Prostate gland (tissue), 2 donors: ENCODE results near the gene FAM241A. TPM values are rescaled to one million over a fixed set of nuclear protein-coding genes. Genes with fewer than 3 reads are reported as not detected.
"Not testable (repeated sequence)": the region's sequence is repeated elsewhere in the genome, so short reads cannot be mapped to it uniquely, and the experiment has no call there.

Source experiments
- DNase-seq: peaks from one replicate; pipeline ENCODE4 v3.0.0-alpha.2; 2019; ENCODE audit warnings: low spot score
- H3K27ac ChIP-seq, 2 donors: fragments of 200-600 bp; sonication (generic); 2 replicates each; pipeline ENCODE4 v1.5.1; 2017 to 2019
- H3K27me3 ChIP-seq: fragments of 200-600 bp; sonication (generic); replicated peaks from 2 replicates; pipeline ENCODE4 v1.5.1; 2019; ENCODE audit not compliant: insufficient read depth
- H3K36me3 ChIP-seq, 2 donors: fragments of 200-600 bp; sonication (generic); 1 replicate in 1 of 2; 2 replicates in 1 of 2; pipeline versions ENCODE4 v1.5.1 to v1.8.1; 2017 to 2019
- H3K4me1 ChIP-seq: fragments of 200-600 bp; sonication (generic); replicated peaks from 2 replicates; pipeline ENCODE4 v1.5.1; 2019
- H3K4me3 ChIP-seq, 2 donors: fragments of 200-600 bp; sonication (generic); 2 replicates each; pipeline ENCODE4 v1.5.1; 2017 to 2019
- H3K9me3 ChIP-seq: fragments of 200-600 bp; sonication (generic); 2 replicates; pipeline ENCODE4 v1.5.1; 2017
- POLR2A ChIP-seq: fragments of 450-650 bp; IDR thresholded peaks from one replicate; pipeline ENCODE4 v1.6.1; 2016; ENCODE audit warnings: antibody characterized with exemption, mild to moderate bottlenecking
- POLR2AphosphoS5 ChIP-seq: sonication (generic); formaldehyde crosslinking; IDR thresholded peaks from one replicate; pipeline ENCODE4 v1.6.1; 2017; ENCODE audit warnings: antibody characterized with exemption
- WGBS: methylation state at CpG from one replicate; pipeline ENCODE4 v1.1.5; 2018; 5-methylcytosine and 5-hydroxymethylcytosine counted together
- intact Hi-C: fragments of 100-400 bp; cut with DNase I; formaldehyde crosslinking; loops from one replicate; pipeline ENCODE4 v1.14.2; 2022
- total RNA-seq, 2 donors: library from RNA; depleted of rRNA; stranded (reverse); fragments of >200 nt; gene quantifications; one replicate each; pipeline ENCODE4 v1.1.0, GENCODE V29; 2016
- TF ChIP-seq, protein P1 (sequence below), 4 experiments: fragments of 200-600 bp in 2 of 4; fragments of 450-650 bp in 2 of 4; sonication (generic) in 2 of 4; IDR thresholded peaks; 1 replicate in 3 of 4; 2 replicates in 1 of 4; pipeline ENCODE4 v1.5.1; 2016 to 2019; ENCODE audit warnings: antibody characterized with exemption in 4 of 4, mild to moderate bottlenecking in 2 of 4, moderate library complexity in 2 of 4

The FAM241A gene
- total RNA-seq, 2 donors from 2014 or later: 3.6 to 3.7 TPM

DNA sequence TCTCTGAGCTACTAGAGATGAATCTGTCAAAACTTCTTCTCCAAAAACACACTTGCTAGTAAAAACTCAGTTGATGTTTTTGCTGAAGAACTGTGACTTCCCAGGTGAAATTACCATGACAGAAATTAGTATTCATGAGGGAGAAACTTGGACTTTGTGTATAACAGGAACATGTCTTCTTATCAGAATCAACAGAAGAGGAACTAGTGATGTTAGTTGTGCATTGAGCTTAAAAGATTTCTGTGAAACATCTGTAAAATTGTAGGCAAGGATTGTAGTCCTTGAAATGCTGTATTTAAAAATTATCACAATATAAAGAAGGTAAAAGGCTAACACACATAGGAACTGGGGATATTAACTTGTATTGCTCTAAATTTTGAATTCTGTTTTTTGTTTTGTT is 11.3 kb downstream of the FAM241A start:
- no peaks in the 10 kb centered on the region for H3K36me3 ChIP-seq
- TF ChIP-seq POLR2AphosphoS5: no peak
- no peak for TF ChIP-seq POLR2A
- TF ChIP-seq, protein P1, sequence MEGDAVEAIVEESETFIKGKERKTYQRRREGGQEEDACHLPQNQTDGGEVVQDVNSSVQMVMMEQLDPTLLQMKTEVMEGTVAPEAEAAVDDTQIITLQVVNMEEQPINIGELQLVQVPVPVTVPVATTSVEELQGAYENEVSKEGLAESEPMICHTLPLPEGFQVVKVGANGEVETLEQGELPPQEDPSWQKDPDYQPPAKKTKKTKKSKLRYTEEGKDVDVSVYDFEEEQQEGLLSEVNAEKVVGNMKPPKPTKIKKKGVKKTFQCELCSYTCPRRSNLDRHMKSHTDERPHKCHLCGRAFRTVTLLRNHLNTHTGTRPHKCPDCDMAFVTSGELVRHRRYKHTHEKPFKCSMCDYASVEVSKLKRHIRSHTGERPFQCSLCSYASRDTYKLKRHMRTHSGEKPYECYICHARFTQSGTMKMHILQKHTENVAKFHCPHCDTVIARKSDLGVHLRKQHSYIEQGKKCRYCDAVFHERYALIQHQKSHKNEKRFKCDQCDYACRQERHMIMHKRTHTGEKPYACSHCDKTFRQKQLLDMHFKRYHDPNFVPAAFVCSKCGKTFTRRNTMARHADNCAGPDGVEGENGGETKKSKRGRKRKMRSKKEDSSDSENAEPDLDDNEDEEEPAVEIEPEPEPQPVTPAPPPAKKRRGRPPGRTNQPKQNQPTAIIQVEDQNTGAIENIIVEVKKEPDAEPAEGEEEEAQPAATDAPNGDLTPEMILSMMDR (IDR thresholded peaks at IDR 0.05): no peak
- no peak overlapping the region for H3K4me3 ChIP-seq
- H3K4me1 ChIP-seq: no peaks in the 10 kb centered on the region
- H3K27ac ChIP-seq: no peak overlapping the region
- intact Hi-C loops: no loop called here
- no peaks in the 10 kb centered on the region for H3K27me3 ChIP-seq
- no peaks in the 10 kb centered on the region for H3K9me3 ChIP-seq
- DNase-seq: no peak

DNA sequence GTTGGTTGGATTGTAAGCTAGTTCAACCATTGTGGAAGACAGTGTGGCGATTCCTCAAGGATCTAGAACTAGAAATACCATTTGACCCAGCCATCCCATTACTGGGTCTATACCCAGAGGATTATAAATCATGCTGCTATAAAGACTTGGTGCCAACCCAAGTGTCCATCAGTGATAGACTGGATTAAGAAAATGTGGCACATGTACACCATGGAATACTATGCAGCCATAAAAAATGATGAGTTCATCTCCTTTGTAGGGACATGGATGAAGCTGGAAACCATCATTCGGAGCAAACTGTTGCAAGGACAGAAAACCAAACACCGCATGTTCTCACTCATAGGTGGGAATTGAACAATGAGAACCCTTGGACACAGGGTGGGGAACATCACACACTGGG is 18.5 kb downstream of the FAM241A start:
- DNase-seq, H3K4me3 ChIP-seq, H3K4me1 ChIP-seq, H3K27ac ChIP-seq, intact Hi-C loops, H3K36me3 ChIP-seq, H3K27me3 ChIP-seq, H3K9me3 ChIP-seq: not testable (repeated sequence)
- 99% methylated on average over 3 of the region's 3 CpGs for WGBS

DNA sequence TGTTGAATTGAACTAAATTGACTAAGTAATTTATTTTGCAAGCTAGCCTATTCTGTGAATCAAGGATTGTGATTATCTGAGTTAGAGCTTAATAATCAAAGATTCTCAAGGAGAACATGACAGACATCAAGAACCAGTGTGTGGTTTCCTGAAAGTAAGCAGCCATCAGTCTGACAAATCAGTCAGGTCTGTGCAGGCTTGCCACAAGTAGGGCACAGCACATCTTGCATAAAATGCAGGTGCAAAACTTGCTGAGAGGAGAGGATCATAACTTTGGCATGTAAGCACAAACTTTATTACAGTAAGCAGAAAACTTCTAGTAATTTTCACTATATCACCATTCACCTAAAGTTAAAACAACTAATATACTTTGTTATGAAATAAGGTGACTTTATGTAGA is 22.5 kb downstream of the FAM241A start:
- DNase-seq: no peak
- TF ChIP-seq POLR2A (no peak), POLR2AphosphoS5 (no peak)
- TF ChIP-seq, protein P1 (IDR thresholded peaks at IDR 0.05): no peak
- Histone ChIP-seq H3K4me1 (no peaks in the 10 kb centered on the region), H3K27ac (no peak overlapping the region), H3K9me3 (no peaks in the 10 kb centered on the region), H3K36me3 (no peaks in the 10 kb centered on the region), H3K4me3 (no peak overlapping the region), H3K27me3 (no peaks in the 10 kb centered on the region)
- intact Hi-C loops: no loop called here

- 91% methylated on average over 13 of the region's 13 CpGs for WGBS
- Histone ChIP-seq H3K4me1 (no peaks in the 10 kb centered on the region), H3K27ac (no peak overlapping the region), H3K4me3 (no peak overlapping the region), H3K27me3 (no peaks in the 10 kb centered on the region), H3K36me3 (no peaks in the 10 kb centered on the region), H3K9me3 (no peaks in the 10 kb centered on the region)
- DNase-seq: no peak
- TF ChIP-seq, protein P1 (IDR thresholded peaks at IDR 0.05): no peak
- TF ChIP-seq POLR2AphosphoS5 (no peak), POLR2A (no peak)
- intact Hi-C loops: no loop called here
These were observed 23.7 kb downstream of the FAM241A start for GRCh38 chr4:112168719-112169500.

- 72% methylated on average over 3 of the region's 3 CpGs for WGBS
- Histone ChIP-seq H3K27me3 (no peaks in the 10 kb centered on the region), H3K27ac (no peak overlapping the region), H3K9me3 (no peaks in the 10 kb centered on the region), H3K4me1 (no peaks in the 10 kb centered on the region), H3K4me3 (no peak overlapping the region), H3K36me3 (no peaks in the 10 kb centered on the region)
- intact Hi-C loops: no loop called here
- no peak for TF ChIP-seq POLR2A
- TF ChIP-seq POLR2AphosphoS5: no peak
- TF ChIP-seq, protein P1 (IDR thresholded peaks at IDR 0.05): no peak
- no peak for DNase-seq
These were observed 25.3 kb downstream of the FAM241A start for GRCh38 chr4:112170451-112170993.

DNA sequence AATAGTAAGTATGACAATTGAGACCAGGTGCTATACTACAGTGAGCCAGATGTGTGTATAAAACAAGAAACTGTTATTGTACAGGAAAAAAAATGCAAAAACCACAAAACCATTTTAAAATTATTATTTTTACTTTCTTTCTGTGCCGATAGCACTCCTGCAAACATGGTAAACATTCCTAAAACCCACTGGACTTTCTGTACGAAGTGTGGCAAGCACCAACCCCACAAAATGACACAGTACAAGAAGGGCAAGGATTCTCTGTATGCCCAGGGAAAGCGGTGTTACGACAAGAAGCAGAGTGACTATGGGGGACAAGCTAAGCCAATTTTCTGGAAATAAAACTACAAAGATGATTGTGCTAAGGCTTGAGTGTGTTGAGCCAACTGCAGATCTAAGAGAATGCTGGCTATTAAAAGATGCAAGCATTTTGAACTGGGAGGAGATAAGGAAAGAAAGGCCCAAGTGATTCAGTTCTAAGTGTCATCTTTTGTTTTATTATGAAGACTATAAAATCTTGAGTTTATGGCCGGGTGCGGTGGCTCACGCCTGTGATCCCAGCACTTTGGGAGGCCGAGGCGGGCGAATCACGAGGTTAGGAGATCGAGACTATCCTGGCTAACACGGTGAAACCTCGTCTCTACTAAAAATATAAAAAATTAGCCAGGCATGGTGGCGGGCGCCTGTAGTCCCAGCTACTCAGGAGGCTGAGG is 26.0 kb downstream of the FAM241A start:
- H3K4me1 ChIP-seq, intact Hi-C loops, H3K27ac ChIP-seq, H3K9me3 ChIP-seq, H3K4me3 ChIP-seq, H3K36me3 ChIP-seq, H3K27me3 ChIP-seq, DNase-seq: not testable (repeated sequence)
- 88% methylated on average over 16 of the region's 16 CpGs for WGBS
